ENCODE data around the gene LYRM9. TPM values are rescaled to one million over a fixed set of nuclear protein-coding genes. Genes with fewer than 3 reads are reported as not detected.

Gene LYRM9
- polyA plus RNA-seq, 1 donor from 2014 or later, result 83.8 TPM

DNA sequence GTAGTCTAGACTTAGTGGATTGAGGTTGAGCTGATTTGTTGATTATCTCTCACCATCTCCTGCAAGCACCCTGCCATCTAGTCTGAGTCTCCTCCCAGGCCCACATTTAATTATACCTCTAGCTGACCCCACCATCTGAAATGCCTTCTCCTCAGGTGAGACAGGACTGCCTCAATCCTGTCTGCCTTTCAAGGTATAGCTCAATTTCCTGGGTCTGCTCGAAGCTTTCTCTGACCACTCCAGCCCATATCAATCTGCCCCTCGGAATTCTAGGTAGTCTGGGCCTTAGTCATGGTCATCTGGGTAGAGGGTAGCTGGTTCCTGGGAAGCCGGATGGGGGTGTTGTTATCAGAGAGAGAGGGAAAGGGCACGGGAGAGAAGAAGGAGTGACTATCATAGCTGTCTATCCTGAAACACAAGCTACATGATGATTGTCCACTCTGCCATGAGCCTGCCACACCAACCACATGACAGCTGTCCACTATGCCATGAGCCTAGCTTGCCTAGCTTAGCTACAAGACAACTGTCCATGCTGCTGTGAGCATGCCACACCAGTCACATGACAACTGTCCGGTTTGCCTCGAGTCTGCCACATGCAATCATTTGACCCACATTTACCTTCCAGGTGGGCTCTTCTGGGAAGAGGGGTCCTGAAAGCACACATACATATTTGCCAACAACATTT, 34.4 kb downstream of the LYRM9 start:
- Histone ChIP-seq H3K4me3 (ENCODE audit: low read length) (no peak overlapping the region), H3K9me2 (ENCODE audit: insufficient read depth, low read length) (no peaks in the 10 kb centered on the region), H3K79me2 (replicated peaks; ENCODE audit: insufficient read depth, low read length) (no peaks in the 10 kb centered on the region), H3K36me3 (ENCODE audit: insufficient read depth, low read length) (no peaks in the 10 kb centered on the region), H3K9me3 (ENCODE audit: low read length) (no peaks in the 10 kb centered on the region), H2AFZ (ENCODE audit: low read depth, low read length) (no peak overlapping the region), H3K27me3 (ENCODE audit: insufficient read depth, low read depth, low read length) (no peaks in the 10 kb centered on the region), H3F3A (ENCODE audit: insufficient read depth, low read length, poor library complexity, severe bottlenecking) (no peaks in the 10 kb centered on the region), H3K4me2 (ENCODE audit: low read length) (no peak overlapping the region), H3K27ac (ENCODE audit: low read length) (no peak overlapping the region), H4K20me1 (ENCODE audit: insufficient read depth) (no peaks in the 10 kb centered on the region), H3K9ac (ENCODE audit: low read length) (no peak overlapping the region)
- TF ChIP-seq MXI1 (conservative IDR thresholded peaks at IDR 0.05; ENCODE audit: poor library complexity, severe bottlenecking) (no peak), POLR2AphosphoS5 (IDR thresholded peaks at IDR 0.05) (no peak), SMC3 (conservative IDR thresholded peaks at IDR 0.05; ENCODE audit: poor library complexity) (no peak), EZH2 (IDR thresholded peaks at IDR 0.05; ENCODE audit: borderline replicate concordance, insufficient read depth, low read length, poor library complexity, severe bottlenecking) (no peak), EP300 (conservative IDR thresholded peaks at IDR 0.05; ENCODE audit: poor library complexity, severe bottlenecking) (no peak), RAD21 (conservative IDR thresholded peaks at IDR 0.05) (no peak), TAF1 (IDR thresholded peaks at IDR 0.05; ENCODE audit: low read depth) (no peak)
- TF ChIP-seq, protein P1, sequence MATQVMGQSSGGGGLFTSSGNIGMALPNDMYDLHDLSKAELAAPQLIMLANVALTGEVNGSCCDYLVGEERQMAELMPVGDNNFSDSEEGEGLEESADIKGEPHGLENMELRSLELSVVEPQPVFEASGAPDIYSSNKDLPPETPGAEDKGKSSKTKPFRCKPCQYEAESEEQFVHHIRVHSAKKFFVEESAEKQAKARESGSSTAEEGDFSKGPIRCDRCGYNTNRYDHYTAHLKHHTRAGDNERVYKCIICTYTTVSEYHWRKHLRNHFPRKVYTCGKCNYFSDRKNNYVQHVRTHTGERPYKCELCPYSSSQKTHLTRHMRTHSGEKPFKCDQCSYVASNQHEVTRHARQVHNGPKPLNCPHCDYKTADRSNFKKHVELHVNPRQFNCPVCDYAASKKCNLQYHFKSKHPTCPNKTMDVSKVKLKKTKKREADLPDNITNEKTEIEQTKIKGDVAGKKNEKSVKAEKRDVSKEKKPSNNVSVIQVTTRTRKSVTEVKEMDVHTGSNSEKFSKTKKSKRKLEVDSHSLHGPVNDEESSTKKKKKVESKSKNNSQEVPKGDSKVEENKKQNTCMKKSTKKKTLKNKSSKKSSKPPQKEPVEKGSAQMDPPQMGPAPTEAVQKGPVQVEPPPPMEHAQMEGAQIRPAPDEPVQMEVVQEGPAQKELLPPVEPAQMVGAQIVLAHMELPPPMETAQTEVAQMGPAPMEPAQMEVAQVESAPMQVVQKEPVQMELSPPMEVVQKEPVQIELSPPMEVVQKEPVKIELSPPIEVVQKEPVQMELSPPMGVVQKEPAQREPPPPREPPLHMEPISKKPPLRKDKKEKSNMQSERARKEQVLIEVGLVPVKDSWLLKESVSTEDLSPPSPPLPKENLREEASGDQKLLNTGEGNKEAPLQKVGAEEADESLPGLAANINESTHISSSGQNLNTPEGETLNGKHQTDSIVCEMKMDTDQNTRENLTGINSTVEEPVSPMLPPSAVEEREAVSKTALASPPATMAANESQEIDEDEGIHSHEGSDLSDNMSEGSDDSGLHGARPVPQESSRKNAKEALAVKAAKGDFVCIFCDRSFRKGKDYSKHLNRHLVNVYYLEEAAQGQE (IDR thresholded peaks at IDR 0.05; ENCODE audit: borderline replicate concordance), result no peak
- TF ChIP-seq, protein P2, sequence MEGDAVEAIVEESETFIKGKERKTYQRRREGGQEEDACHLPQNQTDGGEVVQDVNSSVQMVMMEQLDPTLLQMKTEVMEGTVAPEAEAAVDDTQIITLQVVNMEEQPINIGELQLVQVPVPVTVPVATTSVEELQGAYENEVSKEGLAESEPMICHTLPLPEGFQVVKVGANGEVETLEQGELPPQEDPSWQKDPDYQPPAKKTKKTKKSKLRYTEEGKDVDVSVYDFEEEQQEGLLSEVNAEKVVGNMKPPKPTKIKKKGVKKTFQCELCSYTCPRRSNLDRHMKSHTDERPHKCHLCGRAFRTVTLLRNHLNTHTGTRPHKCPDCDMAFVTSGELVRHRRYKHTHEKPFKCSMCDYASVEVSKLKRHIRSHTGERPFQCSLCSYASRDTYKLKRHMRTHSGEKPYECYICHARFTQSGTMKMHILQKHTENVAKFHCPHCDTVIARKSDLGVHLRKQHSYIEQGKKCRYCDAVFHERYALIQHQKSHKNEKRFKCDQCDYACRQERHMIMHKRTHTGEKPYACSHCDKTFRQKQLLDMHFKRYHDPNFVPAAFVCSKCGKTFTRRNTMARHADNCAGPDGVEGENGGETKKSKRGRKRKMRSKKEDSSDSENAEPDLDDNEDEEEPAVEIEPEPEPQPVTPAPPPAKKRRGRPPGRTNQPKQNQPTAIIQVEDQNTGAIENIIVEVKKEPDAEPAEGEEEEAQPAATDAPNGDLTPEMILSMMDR (IDR thresholded peaks at IDR 0.05; ENCODE audit: poor library complexity, severe bottlenecking), result no peak

DNA sequence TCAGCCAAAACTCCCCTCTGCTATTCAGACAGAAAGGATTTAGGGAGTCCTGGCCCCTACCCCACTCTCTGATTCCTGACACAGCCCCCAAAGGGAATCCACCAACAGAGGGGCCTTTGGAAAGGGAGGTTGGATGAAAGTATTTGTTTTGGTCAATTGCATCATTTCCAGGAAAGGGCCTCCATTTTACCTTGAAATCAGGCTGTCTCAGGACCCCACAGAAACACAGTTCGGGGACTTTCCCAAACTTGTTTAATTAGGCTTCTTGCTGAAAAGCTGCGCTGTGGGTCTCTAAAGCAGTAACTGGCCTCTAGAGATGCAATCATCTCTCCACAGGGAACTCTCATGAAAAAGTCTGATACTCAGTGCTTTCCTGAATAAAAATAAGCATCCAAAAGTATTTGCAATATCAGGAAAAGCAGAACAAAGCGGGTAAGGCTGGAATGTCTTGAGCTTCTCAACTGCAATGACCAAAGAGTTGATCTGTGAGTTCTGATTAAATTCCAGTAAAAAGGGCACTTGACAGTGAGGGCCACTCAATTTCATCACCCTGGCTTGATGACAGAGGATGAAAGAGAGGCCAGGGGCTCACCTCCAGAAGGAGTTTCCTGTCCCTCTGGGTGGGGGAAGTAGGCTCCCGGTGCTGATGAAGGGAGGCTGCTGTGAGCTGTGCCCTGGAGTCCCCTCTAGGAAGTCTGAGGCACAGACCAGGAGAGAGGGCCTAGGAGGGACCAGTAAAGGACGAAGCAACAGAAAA, 36.3 kb downstream of the LYRM9 start:
- Histone ChIP-seq H3K27me3 (ENCODE audit: insufficient read depth, low read depth, low read length) (no peaks in the 10 kb centered on the region), H3F3A (ENCODE audit: insufficient read depth, low read length, poor library complexity, severe bottlenecking) (no peaks in the 10 kb centered on the region), H3K4me3 (ENCODE audit: low read length) (no peak overlapping the region), H3K9ac (ENCODE audit: low read length) (no peak overlapping the region), H3K9me2 (ENCODE audit: insufficient read depth, low read length) (no peaks in the 10 kb centered on the region), H3K27ac (ENCODE audit: low read length) (no peak overlapping the region), H3K9me3 (ENCODE audit: low read length) (no peaks in the 10 kb centered on the region), H3K4me2 (ENCODE audit: low read length) (no peak overlapping the region), H3K36me3 (ENCODE audit: insufficient read depth, low read length) (no peaks in the 10 kb centered on the region), H3K79me2 (replicated peaks; ENCODE audit: insufficient read depth, low read length) (no peaks in the 10 kb centered on the region), H4K20me1 (ENCODE audit: insufficient read depth) (no peaks in the 10 kb centered on the region), H2AFZ (ENCODE audit: low read depth, low read length) (no peak overlapping the region)
- TF ChIP-seq RAD21 (conservative IDR thresholded peaks at IDR 0.05) (no peak), POLR2AphosphoS5 (IDR thresholded peaks at IDR 0.05) (no peak), SMC3 (conservative IDR thresholded peaks at IDR 0.05; ENCODE audit: poor library complexity) (no peak), MXI1 (conservative IDR thresholded peaks at IDR 0.05; ENCODE audit: poor library complexity, severe bottlenecking) (no peak), EZH2 (IDR thresholded peaks at IDR 0.05; ENCODE audit: borderline replicate concordance, insufficient read depth, low read length, poor library complexity, severe bottlenecking) (no peak), TAF1 (IDR thresholded peaks at IDR 0.05; ENCODE audit: low read depth) (no peak), EP300 (conservative IDR thresholded peaks at IDR 0.05; ENCODE audit: poor library complexity, severe bottlenecking) (no peak)
- TF ChIP-seq, protein P2 (IDR thresholded peaks at IDR 0.05; ENCODE audit: poor library complexity, severe bottlenecking), result no peak
- TF ChIP-seq, protein P1 (IDR thresholded peaks at IDR 0.05; ENCODE audit: borderline replicate concordance), result no peak
